Measurements from ENCODE around the gene GALNT15.
A peak's percentile ranks its signal among the peaks of the same experiment; 100 is the strongest.

Gene GALNT15

DNA sequence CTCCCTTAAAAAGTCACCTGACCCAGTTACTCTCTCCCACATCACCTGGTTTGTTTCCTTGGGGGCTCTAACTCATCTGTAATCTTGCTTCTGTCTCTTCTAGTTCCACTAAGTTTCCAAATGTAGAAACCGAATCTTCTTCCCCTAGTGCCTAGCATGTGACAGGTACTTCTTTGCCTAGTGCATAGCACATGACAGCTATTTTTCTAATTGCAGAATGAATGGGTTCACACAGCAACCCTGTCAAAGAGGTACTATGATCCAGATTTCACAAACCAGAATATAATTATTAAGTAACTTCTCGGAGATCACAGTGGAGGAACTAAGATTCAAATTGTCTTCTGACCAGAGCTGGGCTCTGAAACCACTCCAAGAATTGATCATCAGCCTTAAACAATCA, 82.8 kb downstream of the GALNT15 start:
- no peak for DNase-seq

DNA sequence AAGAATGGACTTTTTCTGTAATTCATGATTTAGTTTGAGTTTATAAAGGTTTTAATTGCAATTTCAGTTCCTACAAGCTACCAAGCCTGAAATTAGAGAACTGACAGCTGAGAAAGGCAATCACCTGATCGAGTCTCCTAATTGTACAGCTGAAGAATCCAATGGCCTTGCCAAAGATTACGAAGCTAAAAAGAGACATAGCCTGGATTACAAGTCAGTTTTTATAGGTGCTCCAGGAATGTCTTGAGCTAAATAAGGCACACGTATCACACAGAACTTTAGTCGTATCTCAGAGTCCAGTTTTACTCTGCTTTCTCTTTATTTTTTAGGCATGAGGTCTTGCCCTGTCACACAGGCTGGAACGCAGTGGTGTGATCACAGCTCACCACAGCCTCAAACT, 83.7 kb downstream of the GALNT15 start:
- DNase-seq: no peak

DNA sequence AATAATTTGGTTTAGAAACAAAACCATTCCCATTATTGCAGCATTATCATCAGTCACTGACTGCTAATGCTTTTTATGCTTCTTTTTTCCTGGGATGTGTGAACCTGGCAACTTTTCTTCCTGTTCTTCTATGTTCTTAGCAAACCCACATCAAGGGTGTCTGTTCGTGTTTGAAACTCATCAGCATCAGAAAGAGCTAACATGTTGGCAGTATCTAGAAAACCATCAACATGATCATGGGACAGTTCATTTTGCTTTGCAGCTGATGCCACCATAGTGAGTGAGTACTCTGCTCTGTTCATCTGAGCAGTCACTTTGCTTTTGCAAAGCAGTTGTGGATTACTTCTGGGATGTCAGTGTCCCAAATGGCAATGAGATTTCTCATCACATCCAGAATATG, 84.4 kb downstream of the GALNT15 start:
- no peak for DNase-seq

DNA sequence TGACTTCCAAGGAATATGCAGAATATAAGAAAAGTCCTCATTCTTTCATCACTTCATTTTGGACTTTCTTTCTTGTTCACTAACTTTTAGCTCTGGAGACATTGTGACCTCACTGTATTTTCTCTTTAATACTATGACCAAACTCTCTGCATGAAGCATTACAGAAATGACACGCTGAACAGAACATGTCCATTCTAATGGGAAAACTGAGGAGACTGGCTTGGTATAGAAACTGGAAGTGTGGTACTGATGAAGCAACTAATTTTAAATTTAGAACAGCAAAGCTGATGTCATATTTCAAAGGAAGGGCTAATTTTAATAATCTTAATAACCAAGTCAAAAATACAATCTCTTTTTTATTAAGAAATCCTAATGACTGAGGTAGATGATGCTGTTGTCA, 85.6 kb downstream of the GALNT15 start:
- DNase-seq: no peak

DNA sequence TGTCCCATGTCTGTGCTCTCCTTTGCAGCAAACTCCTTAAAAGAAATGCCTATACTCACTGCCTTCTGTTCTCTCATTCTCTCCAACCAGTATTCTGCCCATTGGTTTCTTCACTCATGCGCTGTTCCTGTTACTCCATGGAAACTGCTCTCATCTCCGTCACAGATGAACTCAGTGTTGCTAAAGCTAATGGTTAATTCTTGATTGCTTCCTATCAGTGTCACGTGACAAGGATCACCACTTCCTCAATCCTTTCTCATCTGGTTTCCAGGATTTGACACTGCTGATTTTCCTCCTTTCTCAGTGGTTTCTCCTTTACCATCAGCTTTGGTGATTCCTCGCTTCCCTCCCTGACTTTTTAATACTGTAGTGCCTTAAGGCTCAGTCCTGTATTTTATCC, 87.7 kb downstream of the GALNT15 start:
- DNase-seq: no peak

DNA sequence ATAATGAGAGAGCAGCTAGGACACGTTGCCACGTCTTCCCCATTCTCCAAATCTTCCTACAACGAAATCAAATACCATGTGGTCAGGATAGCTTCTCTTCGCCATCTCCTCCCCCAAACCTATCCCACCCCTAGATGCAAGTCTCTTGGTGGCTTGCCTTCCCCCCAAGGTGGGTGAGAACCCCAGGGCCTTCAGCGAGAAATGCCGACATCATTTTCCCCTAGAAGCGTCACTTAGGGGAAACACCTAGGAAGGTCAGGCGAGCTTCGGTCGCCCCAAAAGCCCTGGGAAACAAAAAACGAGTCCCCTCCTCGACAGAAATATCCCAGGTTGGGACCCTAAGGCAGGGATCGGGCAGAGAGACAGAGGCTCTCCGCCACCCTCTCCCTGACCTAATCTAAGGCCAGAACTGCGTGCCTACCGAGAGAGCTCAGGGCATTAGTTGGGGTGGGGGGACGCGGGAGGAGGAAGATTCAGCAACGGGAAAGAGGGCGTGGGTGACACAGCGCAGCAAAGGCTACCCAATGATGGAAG, 89.8 kb downstream of the GALNT15 start:
- no peak for DNase-seq

DNA sequence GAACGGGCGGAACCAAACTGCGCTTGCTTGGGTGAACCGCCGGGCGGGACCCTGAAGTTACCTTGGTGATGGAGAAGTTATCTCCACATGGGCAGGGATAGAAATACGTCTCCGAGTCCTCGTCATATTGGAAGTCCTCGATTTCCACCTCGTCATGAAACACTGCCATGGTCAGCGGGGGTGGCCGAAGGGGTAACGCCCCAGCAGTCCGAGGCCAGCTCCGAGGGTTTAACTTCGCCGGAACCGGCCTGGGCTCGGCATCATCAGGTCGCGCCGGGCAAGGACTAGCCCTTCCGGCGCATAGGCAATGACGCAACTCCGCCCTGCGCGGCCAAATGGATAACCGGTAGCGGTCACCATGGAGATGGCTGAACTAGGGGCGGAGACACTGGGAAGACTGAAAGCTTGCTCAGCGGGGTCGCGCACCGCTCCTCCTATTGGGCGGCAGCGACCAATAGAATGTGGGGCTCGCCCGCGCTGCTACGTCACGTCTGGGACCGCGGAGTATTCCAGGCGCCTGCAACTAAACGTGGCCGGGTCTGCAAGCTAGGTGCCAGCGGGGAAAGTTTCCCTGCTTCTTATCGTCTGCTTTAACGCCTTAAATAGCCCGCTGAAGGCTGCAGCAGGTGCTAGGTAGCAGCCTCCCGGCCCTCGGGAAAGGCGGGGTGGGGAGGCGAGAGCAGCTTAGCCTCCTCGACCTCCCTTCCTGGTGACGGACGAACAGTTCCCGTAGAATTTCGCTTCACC, 90.4 kb downstream of the GALNT15 start, which contains the start of the genes DPH3 and OXNAD1:
DPH3 (minus strand) TSS at position 236 of the 747 bp plus-strand sequence; CDS start at position 169, 67 bp downstream.
OXNAD1 (plus strand) TSS at position 505 of the 747 bp plus-strand sequence. CDS start 5,741 bp downstream, outside the sequence.
- peak; percentile 97 for DNase-seq

DNA sequence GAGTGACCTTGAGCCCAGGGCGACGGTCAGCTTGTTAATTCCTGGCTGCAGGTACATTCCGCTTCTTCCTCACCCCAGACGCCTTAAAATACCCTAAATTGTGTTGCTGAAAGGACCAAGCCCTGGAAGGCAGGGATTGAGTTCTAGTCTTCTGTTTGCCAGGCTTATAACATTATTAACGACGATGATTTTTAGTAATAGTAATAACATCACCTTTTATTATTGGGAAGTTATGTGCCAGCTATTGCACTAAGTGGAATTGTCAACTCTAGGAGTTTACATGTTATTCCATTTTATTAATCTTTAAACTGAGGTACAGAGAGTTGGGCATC, 90.9 kb downstream of the GALNT15 start:
- DNase-seq: no peak

DNA sequence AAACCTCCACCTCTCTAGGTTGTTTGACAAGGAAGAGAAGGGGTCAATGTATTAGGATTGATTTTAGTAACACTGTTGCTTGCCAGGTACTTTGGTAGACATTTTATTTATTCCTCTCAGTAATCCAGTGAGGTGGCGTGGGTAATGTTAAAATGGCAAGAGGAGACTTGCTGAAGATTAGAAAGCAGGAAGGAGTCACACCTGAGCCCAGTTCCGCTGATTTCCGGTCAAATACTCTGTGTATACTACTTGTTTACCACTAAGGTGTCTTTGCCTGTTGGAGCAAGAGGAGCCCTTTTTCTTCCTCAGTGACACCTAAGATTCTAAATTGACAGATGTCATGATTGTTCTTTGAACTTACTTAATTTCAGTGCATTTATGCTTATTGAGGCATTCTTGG, 92.2 kb downstream of the GALNT15 start:
- DNase-seq: no peak

DNA sequence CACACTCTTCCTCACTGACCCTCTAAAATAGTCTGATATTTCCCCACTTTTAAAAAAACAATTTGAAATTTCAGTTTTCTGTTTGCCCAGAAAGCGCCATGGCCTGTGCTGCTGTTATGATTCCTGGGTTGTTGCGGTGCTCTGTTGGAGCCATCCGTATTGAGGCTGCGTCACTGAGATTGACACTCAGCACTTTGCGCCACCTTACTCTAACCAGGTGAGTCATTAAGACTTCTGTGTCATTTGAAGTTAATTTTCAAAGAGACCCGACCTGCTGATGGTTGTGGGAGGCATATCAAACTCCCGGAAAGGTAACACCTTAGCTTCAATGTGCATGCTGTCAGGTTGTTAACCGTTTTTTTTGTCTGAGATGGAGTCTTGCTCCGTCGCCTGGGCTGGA, 96.4 kb downstream of the GALNT15 start:
- DNase-seq: no peak

DNA sequence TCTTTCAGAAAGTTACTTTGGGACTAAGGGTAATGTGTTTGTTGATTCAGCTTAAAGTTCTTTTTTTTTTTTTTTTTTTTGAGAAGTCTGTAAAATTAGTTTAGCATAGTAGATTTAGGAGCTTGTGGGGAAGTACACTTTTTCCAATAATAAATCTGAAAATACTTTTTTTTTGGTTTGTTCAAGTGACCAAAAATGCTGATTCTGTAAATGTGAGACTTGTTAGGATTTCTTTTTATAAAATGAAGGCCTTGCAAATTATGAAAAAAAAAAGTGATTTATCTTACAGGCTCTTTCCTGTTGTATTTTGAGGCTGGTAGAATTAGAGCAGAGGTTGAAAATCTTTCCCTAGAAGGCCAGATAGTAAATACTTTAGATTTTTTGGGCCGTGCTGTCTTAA, 98.1 kb downstream of the GALNT15 start:
- DNase-seq: no peak

DNA sequence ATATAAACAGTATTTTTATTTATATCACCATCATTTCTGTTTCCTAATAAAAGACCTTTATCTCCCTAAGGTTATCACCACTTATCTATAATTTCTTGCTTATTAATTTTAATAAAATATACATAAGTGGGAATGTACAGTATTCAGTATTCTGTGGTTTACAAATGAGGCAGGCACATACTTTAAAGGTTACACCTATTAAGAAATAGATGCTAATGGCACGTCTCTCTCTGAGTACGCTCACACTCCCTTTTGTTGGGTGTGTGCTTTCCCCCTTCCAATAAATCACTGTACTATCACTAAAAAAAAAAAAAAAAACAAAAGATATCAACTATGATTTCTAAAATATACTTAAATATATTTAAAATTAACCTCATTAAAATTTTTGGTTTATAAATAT, 99.4 kb downstream of the GALNT15 start:
- DNase-seq: no peak

DNA sequence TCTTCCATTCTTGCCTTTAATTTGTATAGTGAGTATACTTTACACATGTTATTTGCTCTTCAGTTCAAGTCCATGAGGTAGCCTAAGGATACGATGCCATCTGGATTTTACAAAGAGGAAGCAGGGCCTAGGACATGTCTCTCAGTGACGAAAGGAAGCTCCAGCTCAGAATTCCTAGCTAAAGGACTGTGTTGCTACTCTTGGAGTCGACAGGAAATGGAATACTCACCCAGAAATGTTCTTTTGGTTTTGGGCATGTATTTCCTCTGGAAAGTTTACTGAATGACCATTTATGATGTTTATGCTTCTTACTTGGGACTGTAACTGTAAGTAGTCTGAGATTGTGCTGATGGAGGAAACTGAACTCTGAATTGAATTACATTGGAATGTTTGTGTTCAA, 103.0 kb downstream of the GALNT15 start:
- DNase-seq: no peak

DNA sequence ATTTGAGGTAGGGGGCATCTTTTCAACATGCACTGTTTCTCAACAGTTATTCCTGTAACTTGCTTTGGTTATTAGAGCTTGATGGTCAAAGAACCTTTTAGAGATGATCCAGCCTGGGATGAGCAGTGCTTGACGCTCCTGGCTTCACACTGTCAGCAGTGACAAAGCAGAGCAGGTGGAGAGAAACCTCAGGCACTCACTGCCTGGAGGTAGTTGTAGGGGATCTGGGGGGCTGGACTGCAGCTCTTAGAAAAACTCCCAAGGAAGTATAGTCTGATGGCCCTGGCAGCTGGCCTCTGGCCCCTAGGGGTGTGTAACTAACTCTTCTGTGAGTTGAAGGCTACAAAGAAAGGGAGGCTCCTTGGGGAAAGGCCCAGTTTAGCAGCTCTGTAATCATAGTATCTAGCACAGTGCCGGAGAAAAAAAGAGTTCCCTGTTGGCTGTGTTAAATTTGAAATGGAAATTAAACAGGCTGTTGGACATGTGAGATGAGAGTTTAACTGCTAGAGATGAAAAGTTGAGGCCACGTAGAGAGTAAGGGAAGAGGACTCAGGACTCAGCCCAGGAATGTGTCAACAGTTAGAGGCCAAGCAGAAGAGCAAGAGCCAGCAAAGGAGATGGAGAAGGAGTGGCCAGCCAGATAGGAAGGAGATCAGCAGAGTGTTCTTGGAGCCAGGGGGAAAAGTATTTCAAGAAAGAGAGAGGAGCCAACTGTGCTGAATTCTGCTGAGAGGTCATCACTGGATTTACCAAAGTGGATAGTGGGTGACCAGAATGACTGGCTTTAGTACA, 104.7 kb downstream of the GALNT15 start:
- DNase-seq: no peak

DNA sequence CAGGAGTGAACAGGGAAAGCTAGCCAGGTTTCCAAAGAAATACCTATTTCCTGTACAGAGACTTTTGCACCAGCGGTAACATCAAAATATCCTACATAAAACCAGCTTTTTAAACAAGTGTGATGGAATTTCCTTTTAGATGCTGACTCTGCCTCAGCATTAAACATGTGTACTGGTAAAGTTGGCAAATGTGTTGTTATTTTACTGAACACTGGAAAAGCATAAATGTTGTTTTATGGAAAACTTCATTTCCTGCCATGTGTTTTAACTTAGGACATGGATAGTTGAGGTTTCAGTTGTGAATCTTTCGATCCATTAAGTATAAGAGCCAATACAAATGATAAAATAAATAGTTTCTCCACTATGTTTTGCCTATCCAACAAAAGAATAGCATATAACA, 106.2 kb downstream of the GALNT15 start:
- no peak for DNase-seq

Data from NCI-H2081 treated with DMSO at 0.1 percent for 48 hours (cell line).